HepG2 (cell line): ENCODE measurements around the gene TLK1. TPM values are rescaled to one million over a fixed set of nuclear protein-coding genes. Genes with fewer than 3 reads are reported as not detected.

Experiments used
- ATAC-seq: fragments of 200-7000 bp; cut with Tn5 transposase; 3 replicates; pipeline ENCODE4 v1.9.1; 2020; ENCODE audit warnings: mild to moderate bottlenecking, moderate library complexity
- BruUV-seq: library from RNA; stranded (reverse); fragments of 400-500 nt; replicated peaks from 2 replicates; lab custom pipeline; 2021; lab: Mats Ljungman, UMichigan
- CTCF ChIA-PET: fragments of 300-600 bp; formaldehyde crosslinking; extraction: SDS; loops from one replicate; lab custom pipeline; 2021; ENCODE audit warnings: low total read pairs, inconsistent platforms, low intra/inter-chr PET ratio; lab: Yijun Ruan, JAX
- POLR2A ChIA-PET: fragments of 350-600 bp; sonication (Branson Sonifier 250); formaldehyde crosslinking; loops from one replicate; lab custom pipeline; 2020; ENCODE audit warnings: antibody characterized with exemption, inconsistent platforms; lab: Yijun Ruan, JAX
- DNase-seq: peaks from one replicate; pipeline ENCODE4 v3.0.0-alpha.2; 2015; ENCODE audit warnings: low spot score
- FAIRE-seq: peaks from 3 replicates; lab custom pipeline; 2011; peaks lifted over from hg19 to GRCh38; lab: Jason Lieb, UNC
- H2AFZ ChIP-seq: one replicate; pipeline ENCODE4 v1.6.1; 2011; ENCODE audit warnings: low read length, inconsistent platforms
- H3K27ac ChIP-seq: fragments of 300-600 bp; 3 replicates; pipeline ENCODE4 v1.8.0; 2011; ENCODE audit warnings: mixed run types, mild to moderate bottlenecking, mixed read lengths, low read length, inconsistent platforms; ENCODE audit not compliant: insufficient read depth; ENCODE audit errors: extremely low read length
- H3K27me3 ChIP-seq, 2 experiments: fragments of 200-600 bp in 1 of 2; 2 replicates in 1 of 2; 3 replicates in 1 of 2; pipeline versions ENCODE4 v1.6.0 to v1.8.0; 2011; ENCODE audit warnings: low read length in 2 of 2, mild to moderate bottlenecking in 2 of 2, moderate library complexity in 2 of 2, inconsistent platforms in 1 of 2; ENCODE audit not compliant: insufficient read depth in 2 of 2, control insufficient read depth in 1 of 2
- H3K36me3 ChIP-seq, 2 experiments: fragments of 200-600 bp in 1 of 2; replicated peaks in 1 of 2; 2 replicates in 1 of 2; 3 replicates in 1 of 2; pipeline versions ENCODE4 v1.5.1 to v1.8.0; 2011; ENCODE audit warnings: low read length in 2 of 2, inconsistent platforms in 1 of 2; ENCODE audit not compliant: insufficient read depth in 2 of 2, control insufficient read depth in 1 of 2
- H3K4me1 ChIP-seq: 2 replicates; pipeline ENCODE4 v1.5.1; 2012; ENCODE audit warnings: low read length, inconsistent platforms; ENCODE audit not compliant: insufficient read depth
- H3K4me2 ChIP-seq: 2 replicates; pipeline ENCODE4 v1.6.0; 2011; ENCODE audit warnings: low read depth, low read length, inconsistent platforms
- H3K4me3 ChIP-seq, 3 experiments: fragments of 200-600 bp in 1 of 3; sonication (generic), shearing (Covaris generic) in 1 of 3; replicated peaks in 1 of 3; 2 replicates each; pipeline ENCODE4 v1.5.1; 2011 to 2016; ENCODE audit warnings: low read length in 3 of 3, inconsistent platforms in 2 of 3, low read depth in 2 of 3, mild to moderate bottlenecking in 2 of 3, control low read depth in 1 of 3, mixed read lengths in 1 of 3; ENCODE audit not compliant: insufficient read depth in 1 of 3
- H3K79me2 ChIP-seq: one replicate; pipeline ENCODE4 v1.6.1; 2011; ENCODE audit warnings: low read length, inconsistent platforms; ENCODE audit not compliant: insufficient read depth
- H3K9ac ChIP-seq: 2 replicates; pipeline ENCODE4 v1.6.0; 2011; ENCODE audit warnings: mild to moderate bottlenecking, low read depth, low read length, inconsistent platforms; ENCODE audit not compliant: insufficient read depth
- H3K9me3 ChIP-seq: 2 replicates; pipeline ENCODE4 v1.5.1; 2012; ENCODE audit warnings: mild to moderate bottlenecking, low read length
- H4K20me1 ChIP-seq: 2 replicates; pipeline ENCODE4 v1.6.0; 2011; ENCODE audit warnings: inconsistent platforms, mild to moderate bottlenecking, low read length, moderate library complexity; ENCODE audit not compliant: insufficient read depth
- ASH2L ChIP-seq: fragments of 300-600, 200-600 bp; sonication (generic); IDR thresholded peaks from 2 replicates; pipeline ENCODE4 v1.7.0; 2017; ENCODE audit warnings: low read depth, mild to moderate bottlenecking, moderate library complexity, mixed read lengths, low read length; ENCODE audit not compliant: insufficient read length
- BCL6 ChIP-seq: IDR thresholded peaks from 2 replicates; pipeline ENCODE4 v1.6.1; 2016; ENCODE audit warnings: missing genetic modification reagents, missing compliant biosample characterization
- CREB1 ChIP-seq, 2 experiments: fragments of 450-650 bp in 1 of 2; IDR thresholded peaks; 2 replicates each; pipeline ENCODE4 v1.6.1; 2016 to 2017; ENCODE audit warnings: control low read depth in 1 of 2, mild to moderate bottlenecking in 1 of 2, missing compliant biosample characterization in 1 of 2, missing genetic modification characterization in 1 of 2
- ISL2 ChIP-seq: sonication (generic); formaldehyde crosslinking; IDR thresholded peaks from 2 replicates; pipeline ENCODE4 v1.5.0; 2020; ENCODE audit warnings: missing genetic modification reagents
- NR2F2 ChIP-seq: IDR thresholded peaks from 2 replicates; pipeline ENCODE4 v1.6.1; 2012; ENCODE audit warnings: low read depth, inconsistent platforms, borderline replicate concordance
- ZNF292 ChIP-seq: sonication (generic); formaldehyde crosslinking; IDR thresholded peaks from 2 replicates; pipeline ENCODE4 v1.8.1; 2022; ENCODE audit warnings: mild to moderate bottlenecking, low read depth, missing genetic modification reagents, borderline replicate concordance
- ZNF30 ChIP-seq: sonication (generic); formaldehyde crosslinking; IDR thresholded peaks from 2 replicates; pipeline ENCODE4 v1.5.0; 2020; ENCODE audit warnings: mild to moderate bottlenecking, missing genetic modification reagents
- ZNF776 ChIP-seq: sonication (generic); formaldehyde crosslinking; IDR thresholded peaks from 2 replicates; pipeline ENCODE4 v1.4.0; 2020; ENCODE audit warnings: mild to moderate bottlenecking, missing genetic modification reagents
- WGBS: methylation state at CpG from one replicate; pipeline ENCODE4 v1.1.6; 2017; ENCODE audit warnings: low lambda C conversion rate; 5-methylcytosine and 5-hydroxymethylcytosine counted together
- in situ Hi-C: cut with HindIII; loops from 2 replicates; pipeline ENCODE4 v1.10.0; 2017; ENCODE audit warnings: low pct_unique_long_range_greater_than_20kb; ENCODE audit not compliant: extremely low pct_ligation_motif_present
- intact Hi-C: fragments of 100-400 bp; cut with micrococcal nuclease; formaldehyde crosslinking; loops from one replicate; pipeline ENCODE4 v1.10.0; 2022; ENCODE audit not compliant: unreplicated experiment
- polyA plus RNA-seq, 8 experiments: library from polyadenylated mRNA; depleted of rRNA in 3 of 8; stranded (reverse) in 7 of 8; unstranded in 1 of 8; fragments of >200 nt; fragmentation: Illumina TruSeq in 4 of 8; extraction: Trizol in 4 of 8; gene quantifications; 2 replicates each; pipeline versions ENCODE4 v1.2.1 to v1.2.3, GENCODE V29; 2011 to 2016; ENCODE audit warnings: low read depth in 4 of 8, missing spikeins in 1 of 8, mixed read lengths in 1 of 8; ENCODE audit not compliant: insufficient read depth in 1 of 8
- total RNA-seq, 5 experiments: library from RNA; depleted of rRNA; stranded (reverse); fragments of >200 nt; fragmentation: Illumina TruSeq; extraction: Trizol; gene quantifications; 2 replicates each; pipeline ENCODE4 v1.2.3, GENCODE V29; 2016; ENCODE audit warnings: low read depth in 1 of 5
- TF ChIP-seq, protein P1 (sequence below): sonication (generic); formaldehyde crosslinking; IDR thresholded peaks from 2 replicates; pipeline ENCODE4 v1.4.0; 2020; ENCODE audit warnings: missing genetic modification reagents, mild to moderate bottlenecking, borderline replicate concordance
- TF ChIP-seq, protein P2 (sequence below): sonication (generic); formaldehyde crosslinking; IDR thresholded peaks from 2 replicates; pipeline ENCODE4 v1.5.0; 2020; ENCODE audit warnings: mild to moderate bottlenecking, missing genetic modification reagents, borderline replicate concordance
- TF ChIP-seq, protein P3 (sequence below): sonication (generic); formaldehyde crosslinking; IDR thresholded peaks from 2 replicates; pipeline ENCODE4 v1.4.0; 2020; ENCODE audit warnings: missing genetic modification reagents
- TF ChIP-seq, protein P4 (sequence below): sonication (generic); formaldehyde crosslinking; IDR thresholded peaks from 2 replicates; pipeline ENCODE4 v1.4.0; 2020; ENCODE audit warnings: missing genetic modification reagents
- TF ChIP-seq, protein P5 (sequence below): sonication (generic); formaldehyde crosslinking; IDR thresholded peaks from 2 replicates; pipeline ENCODE4 v1.4.0; 2020; ENCODE audit warnings: missing genetic modification reagents

Gene TLK1
- total and polyA plus RNA-seq, 2 of the 13 experiments (the other 11 are each of a cell fraction or from before 2014, with no cell fraction given), result 16.8 to 28.7 TPM

DNA sequence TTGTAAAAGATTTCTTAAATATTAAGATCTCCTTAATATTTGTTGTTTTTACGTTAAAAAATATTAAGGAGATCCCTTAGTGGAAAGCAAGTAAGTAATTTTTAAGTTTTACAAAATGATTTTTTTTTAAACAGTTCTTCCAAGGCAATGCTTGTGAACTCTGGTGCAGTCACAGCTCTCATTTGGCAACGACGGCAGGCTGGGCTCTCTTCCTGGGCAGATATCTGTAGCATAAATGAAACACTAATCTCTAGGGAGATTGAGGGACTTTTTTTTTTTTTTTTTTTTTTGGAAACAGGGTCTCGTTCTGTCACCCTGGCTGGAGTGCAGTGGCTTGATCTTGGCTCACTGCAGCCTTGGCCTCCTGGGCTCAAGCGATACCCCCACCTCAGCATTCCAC, 193.1 kb downstream of the TLK1 start:
- in situ Hi-C loops, result no loop called here
- TF ChIP-seq ISL2 (CRISPR knock-in tag) (no peak), ASH2L (no peak), ZNF292 (CRISPR knock-in tag) (no peak), ZNF30 (CRISPR knock-in tag) (no peak), BCL6 (no peak), NR2F2 (no peak), ZNF776 (CRISPR knock-in tag) (no peak), CREB1 (IDR thresholded peaks at IDR 0.05) (no peak), CREB1 (CRISPR knock-in tag; IDR thresholded peaks at IDR 0.05) (no peak)
- TF ChIP-seq, protein P1, sequence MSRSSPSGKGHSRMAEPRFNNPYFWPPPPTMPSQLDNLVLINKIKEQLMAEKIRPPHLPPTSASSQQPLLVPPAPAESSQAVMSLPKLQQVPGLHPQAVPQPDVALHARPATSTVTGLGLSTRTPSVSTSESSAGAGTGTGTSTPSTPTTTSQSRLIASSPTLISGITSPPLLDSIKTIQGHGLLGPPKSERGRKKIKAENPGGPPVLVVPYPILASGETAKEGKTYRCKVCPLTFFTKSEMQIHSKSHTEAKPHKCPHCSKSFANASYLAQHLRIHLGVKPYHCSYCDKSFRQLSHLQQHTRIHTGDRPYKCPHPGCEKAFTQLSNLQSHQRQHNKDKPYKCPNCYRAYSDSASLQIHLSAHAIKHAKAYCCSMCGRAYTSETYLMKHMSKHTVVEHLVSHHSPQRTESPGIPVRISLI, result no peak
- TF ChIP-seq, protein P2, sequence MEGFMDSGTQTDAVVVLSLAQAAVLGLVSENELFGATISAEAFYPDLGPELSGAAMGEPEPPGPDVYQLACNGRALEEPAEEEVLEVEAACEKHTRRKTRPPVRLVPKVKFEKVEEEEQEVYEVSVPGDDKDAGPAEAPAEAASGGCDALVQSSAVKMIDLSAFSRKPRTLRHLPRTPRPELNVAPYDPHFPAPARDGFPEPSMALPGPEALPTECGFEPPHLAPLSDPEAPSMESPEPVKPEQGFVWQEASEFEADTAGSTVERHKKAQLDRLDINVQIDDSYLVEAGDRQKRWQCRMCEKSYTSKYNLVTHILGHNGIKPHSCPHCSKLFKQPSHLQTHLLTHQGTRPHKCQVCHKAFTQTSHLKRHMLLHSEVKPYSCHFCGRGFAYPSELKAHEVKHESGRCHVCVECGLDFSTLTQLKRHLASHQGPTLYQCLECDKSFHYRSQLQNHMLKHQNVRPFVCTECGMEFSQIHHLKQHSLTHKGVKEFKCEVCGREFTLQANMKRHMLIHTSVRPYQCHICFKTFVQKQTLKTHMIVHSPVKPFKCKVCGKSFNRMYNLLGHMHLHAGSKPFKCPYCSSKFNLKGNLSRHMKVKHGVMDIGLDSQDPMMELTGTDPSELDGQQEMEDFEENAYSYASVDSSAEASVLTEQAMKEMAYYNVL (CRISPR knock-in tag), result no peak
- TF ChIP-seq, protein P3, sequence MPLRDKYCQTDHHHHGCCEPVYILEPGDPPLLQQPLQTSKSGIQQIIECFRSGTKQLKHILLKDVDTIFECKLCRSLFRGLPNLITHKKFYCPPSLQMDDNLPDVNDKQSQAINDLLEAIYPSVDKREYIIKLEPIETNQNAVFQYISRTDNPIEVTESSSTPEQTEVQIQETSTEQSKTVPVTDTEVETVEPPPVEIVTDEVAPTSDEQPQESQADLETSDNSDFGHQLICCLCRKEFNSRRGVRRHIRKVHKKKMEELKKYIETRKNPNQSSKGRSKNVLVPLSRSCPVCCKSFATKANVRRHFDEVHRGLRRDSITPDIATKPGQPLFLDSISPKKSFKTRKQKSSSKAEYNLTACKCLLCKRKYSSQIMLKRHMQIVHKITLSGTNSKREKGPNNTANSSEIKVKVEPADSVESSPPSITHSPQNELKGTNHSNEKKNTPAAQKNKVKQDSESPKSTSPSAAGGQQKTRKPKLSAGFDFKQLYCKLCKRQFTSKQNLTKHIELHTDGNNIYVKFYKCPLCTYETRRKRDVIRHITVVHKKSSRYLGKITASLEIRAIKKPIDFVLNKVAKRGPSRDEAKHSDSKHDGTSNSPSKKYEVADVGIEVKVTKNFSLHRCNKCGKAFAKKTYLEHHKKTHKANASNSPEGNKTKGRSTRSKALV, result no peak
- TF ChIP-seq, protein P4, sequence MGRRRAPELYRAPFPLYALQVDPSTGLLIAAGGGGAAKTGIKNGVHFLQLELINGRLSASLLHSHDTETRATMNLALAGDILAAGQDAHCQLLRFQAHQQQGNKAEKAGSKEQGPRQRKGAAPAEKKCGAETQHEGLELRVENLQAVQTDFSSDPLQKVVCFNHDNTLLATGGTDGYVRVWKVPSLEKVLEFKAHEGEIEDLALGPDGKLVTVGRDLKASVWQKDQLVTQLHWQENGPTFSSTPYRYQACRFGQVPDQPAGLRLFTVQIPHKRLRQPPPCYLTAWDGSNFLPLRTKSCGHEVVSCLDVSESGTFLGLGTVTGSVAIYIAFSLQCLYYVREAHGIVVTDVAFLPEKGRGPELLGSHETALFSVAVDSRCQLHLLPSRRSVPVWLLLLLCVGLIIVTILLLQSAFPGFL (CRISPR knock-in tag), result no peak
- TF ChIP-seq, protein P5, sequence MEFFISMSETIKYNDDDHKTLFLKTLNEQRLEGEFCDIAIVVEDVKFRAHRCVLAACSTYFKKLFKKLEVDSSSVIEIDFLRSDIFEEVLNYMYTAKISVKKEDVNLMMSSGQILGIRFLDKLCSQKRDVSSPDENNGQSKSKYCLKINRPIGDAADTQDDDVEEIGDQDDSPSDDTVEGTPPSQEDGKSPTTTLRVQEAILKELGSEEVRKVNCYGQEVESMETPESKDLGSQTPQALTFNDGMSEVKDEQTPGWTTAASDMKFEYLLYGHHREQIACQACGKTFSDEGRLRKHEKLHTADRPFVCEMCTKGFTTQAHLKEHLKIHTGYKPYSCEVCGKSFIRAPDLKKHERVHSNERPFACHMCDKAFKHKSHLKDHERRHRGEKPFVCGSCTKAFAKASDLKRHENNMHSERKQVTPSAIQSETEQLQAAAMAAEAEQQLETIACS (CRISPR knock-in tag), result no peak

More for the DNA sequence above, 193.1 kb downstream of the TLK1 start:
- POLR2A ChIA-PET, result interaction anchor here (1.6 kb wide), 1 partner anchor 38 kb away, joined by 7 read pairs; the partner anchor contains the start of gene GORASP2
- H3K27ac ChIP-seq, result no peak overlapping the region
- no peak overlapping the region for H2AFZ ChIP-seq
- H4K20me1 ChIP-seq, result no peaks in the 10 kb centered on the region
- H3K9ac ChIP-seq, result no peak overlapping the region
- H3K4me1 ChIP-seq, result peaks cover 25% of the 10 kb centered on the region
- intact Hi-C loops, result loop anchor here (5.0 kb wide), 1 partner anchor 35 kb away; no protein-coding TSS in a partner anchor
- DNase-seq (no peak), ATAC-seq (no peak), FAIRE-seq (no peak)
- H3K36me3 ChIP-seq, result peaks cover 26 to 47% of the 10 kb centered on the region in 2 experiments
- H3K4me2 ChIP-seq, result no peak overlapping the region
- H3K4me3 ChIP-seq, result no peak overlapping the region
- no peaks in the 10 kb centered on the region for H3K27me3 ChIP-seq
- H3K79me2 ChIP-seq, result no peaks in the 10 kb centered on the region
- 98% methylated on average over 5 of the region's 5 CpGs for WGBS
- CTCF ChIA-PET, result no interaction called here
- BruUV-seq, result no TSS peak
- no peaks in the 10 kb centered on the region for H3K9me3 ChIP-seq
